Erythroblast (primary cell): Measurements from ENCODE around the gene NIPAL4.
"Not testable (repeated sequence)": the region's sequence is repeated elsewhere in the genome, so short reads cannot be mapped to it uniquely, and the experiment has no call there.

Experiments used
- DNase-seq, 2 experiments: peaks; one replicate each; lab custom pipeline; 2025; lab: John Stamatoyannopoulos, UW
- GATA1 ChIP-seq: IDR thresholded peaks from 2 replicates; pipeline ENCODE4 v1.6.1; 2011; ENCODE audit warnings: low read depth, mild to moderate bottlenecking, control low read depth, low read length, moderate library complexity
- POLR2A ChIP-seq: IDR thresholded peaks from 2 replicates; pipeline ENCODE4 v1.6.1; 2011; ENCODE audit warnings: mild to moderate bottlenecking, low read length

The NIPAL4 gene

GRCh38 chr5:157459715-157460599 lies at the start of gene NIPAL4:
Gene NIPAL4 (plus strand): TSS chr5:157460213. CDS start chr5:157460321, 108 bp downstream.
- DNase-seq = no peak
- no peak for TF ChIP-seq GATA1
- TF ChIP-seq POLR2A = no peak

- TF ChIP-seq POLR2A (no peak), GATA1 (no peak)
- no peak for DNase-seq
Observed at GRCh38 chr5:157415838-157416237, 44.2 kb upstream of the NIPAL4 start.

- DNase-seq = not testable (repeated sequence)
Observed at GRCh38 chr5:157419521-157419920, 40.5 kb upstream of the NIPAL4 start.

GRCh38 chr5:157429920-157430319 lies 30.1 kb upstream of the NIPAL4 start:
- DNase-seq = not testable (repeated sequence)

- peak; percentile 31 to 48 for DNase-seq
- TF ChIP-seq GATA1 = no peak
- TF ChIP-seq POLR2A = no peak
Observed at GRCh38 chr5:157431544-157432200, 28.3 kb upstream of the NIPAL4 start.

GRCh38 chr5:157434096-157434495 lies 25.9 kb upstream of the NIPAL4 start:
- no peak for TF ChIP-seq GATA1
- TF ChIP-seq POLR2A = no peak
- DNase-seq = no peak

GRCh38 chr5:157443041-157443549 lies 16.9 kb upstream of the NIPAL4 start:
- no peak for DNase-seq
- TF ChIP-seq POLR2A = no peak
- TF ChIP-seq GATA1 = no peak

- no peak for DNase-seq
- TF ChIP-seq GATA1 (no peak), POLR2A (no peak)
Observed at GRCh38 chr5:157444224-157444623, 15.8 kb upstream of the NIPAL4 start.

- DNase-seq = no peak
- no peak for TF ChIP-seq POLR2A
- TF ChIP-seq GATA1 = no peak
Observed at GRCh38 chr5:157445745-157446411, 14.1 kb upstream of the NIPAL4 start.

- no peak for TF ChIP-seq GATA1
- no peak for TF ChIP-seq POLR2A
- DNase-seq = no peak
Observed at GRCh38 chr5:157446412-157446935, 13.5 kb upstream of the NIPAL4 start.

GRCh38 chr5:157447201-157447637 lies 12.8 kb upstream of the NIPAL4 start:
- peak in 1 of 2 experiments; percentile 10 for DNase-seq
- TF ChIP-seq POLR2A (no peak), GATA1 (no peak)

- no peak for DNase-seq
- TF ChIP-seq GATA1 (no peak), POLR2A (no peak)
Observed at GRCh38 chr5:157449011-157449723, 10.8 kb upstream of the NIPAL4 start.

- no peak for DNase-seq
- TF ChIP-seq GATA1 (no peak), POLR2A (no peak)
Observed at GRCh38 chr5:157450024-157450423, 10.0 kb upstream of the NIPAL4 start.
